ENCODE results near the gene RAI1.

RAI1 gene

GRCh38 chr17:17812211-17813054 is 131.2 kb downstream of the RAI1 start:
- peak in 1 of 2 donors; percentile 43 for DNase-seq (ENCODE audit: extremely low read depth in 1 of 2, low read depth in 1 of 2)

GRCh38 chr17:17813055-17813724 is 131.9 kb downstream of the RAI1 start:
- DNase-seq (ENCODE audit: extremely low read depth in 1 of 2, low read depth in 1 of 2) = no peak

- no peak for DNase-seq (ENCODE audit: extremely low read depth in 1 of 2, low read depth in 1 of 2)
Observed at GRCh38 chr17:17813725-17814095, 132.5 kb downstream of the RAI1 start.

- no peak for DNase-seq (ENCODE audit: extremely low read depth in 1 of 2, low read depth in 1 of 2)
Observed at GRCh38 chr17:17814162-17815061, 133.2 kb downstream of the RAI1 start.

GRCh38 chr17:17815062-17815406 is 133.8 kb downstream of the RAI1 start:
- no peak for DNase-seq (ENCODE audit: extremely low read depth in 1 of 2, low read depth in 1 of 2)

- no peak for DNase-seq (ENCODE audit: extremely low read depth in 1 of 2, low read depth in 1 of 2)
Observed at GRCh38 chr17:17815436-17816200, 134.4 kb downstream of the RAI1 start.

GRCh38 chr17:17816240-17816814 is 135.1 kb downstream of the RAI1 start:
- no peak for DNase-seq (ENCODE audit: extremely low read depth in 1 of 2, low read depth in 1 of 2)

- DNase-seq (ENCODE audit: extremely low read depth in 1 of 2, low read depth in 1 of 2) = no peak
Observed at GRCh38 chr17:17816831-17817551, 135.7 kb downstream of the RAI1 start.

GRCh38 chr17:17817552-17817947 is 136.3 kb downstream of the RAI1 start:
- no peak for DNase-seq (ENCODE audit: extremely low read depth in 1 of 2, low read depth in 1 of 2)

- no peak for DNase-seq (ENCODE audit: extremely low read depth in 1 of 2, low read depth in 1 of 2)
Observed at GRCh38 chr17:17818088-17818526, 136.8 kb downstream of the RAI1 start.

GRCh38 chr17:17819111-17819510 is 137.9 kb downstream of the RAI1 start:
- DNase-seq (ENCODE audit: extremely low read depth in 1 of 2, low read depth in 1 of 2) = no peak

- peak; percentile 71 to 81 for DNase-seq (ENCODE audit: extremely low read depth in 1 of 2, low read depth in 1 of 2)
Observed at GRCh38 chr17:17819561-17819995, 138.3 kb downstream of the RAI1 start.

- DNase-seq (ENCODE audit: extremely low read depth in 1 of 2, low read depth in 1 of 2) = no peak
Observed at GRCh38 chr17:17820046-17820445, 138.8 kb downstream of the RAI1 start.

- no peak for DNase-seq (ENCODE audit: extremely low read depth in 1 of 2, low read depth in 1 of 2)
Observed at GRCh38 chr17:17820463-17821158, 139.4 kb downstream of the RAI1 start.

- no peak for DNase-seq (ENCODE audit: extremely low read depth in 1 of 2, low read depth in 1 of 2)
Observed at GRCh38 chr17:17822189-17822588, 140.9 kb downstream of the RAI1 start.

GRCh38 chr17:17822616-17823015 is 141.4 kb downstream of the RAI1 start:
- no peak for DNase-seq (ENCODE audit: extremely low read depth in 1 of 2, low read depth in 1 of 2)

GRCh38 chr17:17823433-17824118 is 142.3 kb downstream of the RAI1 start:
- peak; percentile 69 for DNase-seq (ENCODE audit: extremely low read depth in 1 of 2, low read depth in 1 of 2)

GRCh38 chr17:17824119-17824782 is 143.0 kb downstream of the RAI1 start:
- no peak for DNase-seq (ENCODE audit: extremely low read depth in 1 of 2, low read depth in 1 of 2)

All from stimulated activated CD8-positive, alpha-beta memory T cell treated with anti-CD3 and anti-CD28 coated beads, Interleukin-7, amount 100 ng/mL, for 48 hours (primary cell).